Measurements from ENCODE around the gene TMEM132D.

GRCh38 chr12:129566800-129567199 lies 337.0 kb downstream of the TMEM132D start:
- TF ChIP-seq CTCF (conservative IDR thresholded peaks at IDR 0.05; ENCODE audit: low read length), result no peak
- no peak for TF ChIP-seq EZH2phosphoT487 (IDR thresholded peaks at IDR 0.05; ENCODE audit: borderline replicate concordance, low read depth, low read length)

Measured in OCI-LY7 (cell line).